GM12873 (cell line): Measurements from ENCODE around the gene WBP4.

ENCODE experiments used
- CTCF ChIP-seq: IDR thresholded peaks from 2 replicates; pipeline ENCODE4 v1.5.1; 2012; ENCODE audit warnings: low read depth, mild to moderate bottlenecking, moderate library complexity, low read length, control low read depth; ENCODE audit not compliant: insufficient read depth; ENCODE audit errors: missing control alignments

WBP4 gene

GRCh38 chr13:41061075-41061913, at the start of gene WBP4:
Gene WBP4, plus strand, starts transcription at chr13:41061509. Its CDS starts 165 bp downstream, at chr13:41061674.
- TF ChIP-seq CTCF: peak; percentile 10

- TF ChIP-seq CTCF: no peak
These were observed 48.8 kb upstream of the WBP4 start for GRCh38 chr13:41012536-41012935.

- TF ChIP-seq CTCF: no peak
These were observed 47.5 kb upstream of the WBP4 start for GRCh38 chr13:41013835-41014234.

GRCh38 chr13:41015920-41016319, 45.4 kb upstream of the WBP4 start:
- no peak for TF ChIP-seq CTCF

- no peak for TF ChIP-seq CTCF
These were observed 44.1 kb upstream of the WBP4 start for GRCh38 chr13:41017159-41017558.

GRCh38 chr13:41017817-41018601, 43.3 kb upstream of the WBP4 start:
- no peak for TF ChIP-seq CTCF

- TF ChIP-seq CTCF: no peak
These were observed 42.7 kb upstream of the WBP4 start for GRCh38 chr13:41018602-41018948.
